K562 (cell line): ENCODE data around the gene TTC27. TPM values are rescaled to one million over a fixed set of nuclear protein-coding genes. Genes with fewer than 3 reads are reported as not detected.

Experiments used
- ARID4B ChIP-seq: sonication (generic); formaldehyde crosslinking; IDR thresholded peaks from 2 replicates; pipeline ENCODE4 v1.8.0; 2022; ENCODE audit warnings: mild to moderate bottlenecking, missing genetic modification reagents
- CTBP1 ChIP-seq: fragments of 450-650 bp; IDR thresholded peaks from 2 replicates; pipeline ENCODE4 v1.6.1; 2016; ENCODE audit warnings: borderline replicate concordance
- EP400 ChIP-seq: fragments of 450-650 bp; IDR thresholded peaks from 2 replicates; pipeline ENCODE4 v1.6.1; 2017; ENCODE audit warnings: antibody characterized with exemption, mild to moderate bottlenecking, moderate library complexity
- HCFC1 ChIP-seq: IDR thresholded peaks from 2 replicates; pipeline ENCODE4 v1.6.1; 2012; ENCODE audit warnings: low read depth, low read length, improper control_type of control experiment
- MLLT1 ChIP-seq, 2 experiments: fragments of 450-650 bp; IDR thresholded peaks; 2 replicates each; pipeline ENCODE4 v1.6.1; 2016
- SETDB1 ChIP-seq: IDR thresholded peaks from one replicate; pipeline ENCODE4 v1.6.1; 2012; ENCODE audit warnings: low read length, control low read depth, inconsistent platforms
- ZNF699 ChIP-seq: fragments of 250-450 bp; sonication (Bioruptor Pico); IDR thresholded peaks from 2 replicates; pipeline ENCODE4 v1.8.0; 2021; ENCODE audit warnings: mild to moderate bottlenecking, moderate library complexity; ENCODE audit not compliant: insufficient replicate concordance
- ZNF785 ChIP-seq: fragments of 250-450 bp; sonication (Bioruptor Pico); IDR thresholded peaks from 2 replicates; pipeline ENCODE4 v1.4.0; 2020; ENCODE audit warnings: mild to moderate bottlenecking
- polyA plus RNA-seq, 8 experiments: library from polyadenylated mRNA; depleted of rRNA in 4 of 8; stranded (reverse) in 5 of 8; unstranded in 3 of 8; fragments of >200 nt; fragmentation: Nextera tagmentation in 2 of 8; fragmentation: Illumina TruSeq in 1 of 8; extraction: Ambion mirVana in 2 of 8; extraction: Trizol in 1 of 8; gene quantifications; 2 replicates each; pipeline versions ENCODE4 v1.2.1 to v1.2.3, GENCODE V29; 2011 to 2014; ENCODE audit warnings: inconsistent platforms in 1 of 8, missing spikeins in 1 of 8
- total RNA-seq, 7 experiments: library from RNA; depleted of rRNA in 6 of 7; stranded (reverse); fragments of >200 nt in 6 of 7; fragmentation: Illumina TruSeq in 2 of 7; extraction: Trizol in 2 of 7; gene quantifications; 2 replicates each; pipeline versions ENCODE4 v1.2.1 to v1.2.3, GENCODE V29; 2011 to 2021; ENCODE audit warnings: low replicate concordance in 1 of 7

The TTC27 gene
- total and polyA plus RNA-seq, 9 of the 15 experiments (the other 6 are each of a cell fraction or from before 2014, with no cell fraction given): 44.3 to 93.4 (median 57.3) TPM

GRCh38 chr2:32788114-32788513 lies 160.3 kb downstream of the TTC27 start (continued):
- TF ChIP-seq ARID4B (CRISPR knock-in tag) (no peak), EP400 (no peak), MLLT1 (IDR thresholded peaks at IDR 0.05) (no peak), ZNF699 (no peak), CTBP1 (no peak), SETDB1 (no peak), HCFC1 (no peak), ZNF785 (CRISPR knock-in tag) (no peak)
